ENCODE measurements around the gene IL1RL1. TPM values are rescaled to one million over a fixed set of nuclear protein-coding genes. Genes with fewer than 3 reads are reported as not detected.

Gene IL1RL1
- total and polyA plus RNA-seq, 2 donors (not counting 1 experiment from before 2014, with no cell fraction given), result 0.02 to 0.50 TPM

DNA sequence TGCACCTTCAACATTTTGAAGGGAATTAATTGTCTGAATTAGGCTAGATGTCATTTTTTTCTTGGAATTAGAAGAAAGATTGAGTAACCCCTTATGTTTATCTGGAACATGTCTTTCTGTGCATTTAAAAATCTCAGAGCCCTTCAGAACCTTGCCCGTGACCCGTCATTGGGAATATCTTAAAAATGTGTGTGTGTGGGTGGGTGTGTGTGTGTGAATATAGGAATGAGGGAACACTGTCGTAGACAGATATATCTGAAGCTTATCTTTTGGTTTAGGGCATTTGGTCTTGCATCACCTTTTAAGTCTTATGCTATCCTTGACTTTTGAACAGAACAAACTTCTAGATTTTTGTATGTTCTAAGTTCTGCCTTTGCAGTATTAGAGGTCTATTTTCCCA, 13.5 kb upstream of the IL1RL1 start:
- Histone ChIP-seq H3K9me3 (ENCODE audit: control insufficient read depth, insufficient read depth, low read depth, low read length) (no peaks in the 10 kb centered on the region), H4K20me1 (ENCODE audit: control insufficient read depth, extremely low read depth, insufficient read depth, low read length) (no peaks in the 10 kb centered on the region), H3K4me3 (replicated peaks in 1 of 4; ENCODE audit: control extremely low read depth in 1 of 4, insufficient read depth in 1 of 4, low read depth in 3 of 4, low read length in 4 of 4) (no peak overlapping the region), H3K27ac (ENCODE audit: insufficient read depth, low read length) (no peak overlapping the region), H3K27me3 (ENCODE audit: control insufficient read depth, insufficient read depth, low read length) (peaks cover 2% of the 10 kb centered on the region), H2AFZ (ENCODE audit: low read length) (no peak overlapping the region), H3K79me2 (ENCODE audit: control insufficient read depth, insufficient read depth, low read length) (no peaks in the 10 kb centered on the region), H3K9ac (ENCODE audit: insufficient read depth, low read length) (no peak overlapping the region), H3K4me1 (ENCODE audit: control insufficient read depth, extremely low read depth, insufficient read depth, low read length) (no peaks in the 10 kb centered on the region), H3K4me2 (ENCODE audit: extremely low read depth, insufficient read depth, low read length) (no peak overlapping the region), H3K36me3 (ENCODE audit: control insufficient read depth, insufficient read depth, low read length) (no peaks in the 10 kb centered on the region)
- DNase-seq (ENCODE audit: low read depth in 2 of 2), result peak in 1 of 2 donors; percentile 40
- no peak for TF ChIP-seq EZH2 (IDR thresholded peaks at IDR 0.05; ENCODE audit: low read length, missing control alignments)
- no peak for TF ChIP-seq CTCF (conservative IDR thresholded peaks at IDR 0.05 in 1 of 2, IDR thresholded peaks at IDR 0.05 in 1 of 2; ENCODE audit: low read depth in 1 of 2, low read length in 2 of 2)

DNA sequence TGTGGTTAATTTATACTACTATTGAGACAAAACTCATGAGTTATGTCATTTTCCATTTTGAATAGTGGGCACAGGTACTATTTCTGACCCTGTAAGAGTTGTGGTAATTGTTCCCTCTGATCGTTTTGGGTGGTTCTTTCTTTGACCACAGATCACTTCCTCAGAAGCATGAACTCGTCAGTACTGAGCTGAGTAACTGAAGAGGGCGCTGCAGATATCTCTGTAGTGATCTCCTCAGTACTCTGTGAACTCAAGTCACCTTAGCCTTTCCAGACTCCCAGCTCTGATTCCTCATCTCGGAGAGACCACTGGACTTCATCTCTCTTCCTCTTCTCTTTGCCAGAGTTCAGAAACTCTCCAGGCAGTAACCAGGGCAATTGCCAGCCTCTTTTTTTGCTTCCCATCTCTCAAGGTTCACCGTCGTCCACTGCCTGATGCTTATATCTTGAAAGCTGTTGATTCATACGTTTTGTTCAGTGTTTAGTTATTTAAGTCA, 9.4 kb upstream of the IL1RL1 start:
- Histone ChIP-seq H2AFZ (ENCODE audit: low read length) (no peak overlapping the region), H3K36me3 (ENCODE audit: control insufficient read depth, insufficient read depth, low read length) (no peaks in the 10 kb centered on the region), H3K4me2 (ENCODE audit: extremely low read depth, insufficient read depth, low read length) (no peak overlapping the region), H4K20me1 (ENCODE audit: control insufficient read depth, extremely low read depth, insufficient read depth, low read length) (no peaks in the 10 kb centered on the region), H3K27ac (ENCODE audit: insufficient read depth, low read length) (no peak overlapping the region), H3K9ac (ENCODE audit: insufficient read depth, low read length) (no peak overlapping the region), H3K4me1 (ENCODE audit: control insufficient read depth, extremely low read depth, insufficient read depth, low read length) (no peaks in the 10 kb centered on the region), H3K4me3 (replicated peaks in 1 of 4; ENCODE audit: control extremely low read depth in 1 of 4, insufficient read depth in 1 of 4, low read depth in 3 of 4, low read length in 4 of 4) (no peak overlapping the region), H3K79me2 (ENCODE audit: control insufficient read depth, insufficient read depth, low read length) (no peaks in the 10 kb centered on the region), H3K27me3 (ENCODE audit: control insufficient read depth, insufficient read depth, low read length) (peaks cover 2% of the 10 kb centered on the region), H3K9me3 (ENCODE audit: control insufficient read depth, insufficient read depth, low read depth, low read length) (no peaks in the 10 kb centered on the region)
- peak in 1 of 2 donors; percentile 45 for DNase-seq (ENCODE audit: low read depth in 2 of 2)
- peak; percentile 12 to 47 for TF ChIP-seq CTCF (conservative IDR thresholded peaks at IDR 0.05 in 1 of 2, IDR thresholded peaks at IDR 0.05 in 1 of 2; ENCODE audit: low read depth in 1 of 2, low read length in 2 of 2)
- TF ChIP-seq EZH2 (IDR thresholded peaks at IDR 0.05; ENCODE audit: low read length, missing control alignments), result no peak

DNA sequence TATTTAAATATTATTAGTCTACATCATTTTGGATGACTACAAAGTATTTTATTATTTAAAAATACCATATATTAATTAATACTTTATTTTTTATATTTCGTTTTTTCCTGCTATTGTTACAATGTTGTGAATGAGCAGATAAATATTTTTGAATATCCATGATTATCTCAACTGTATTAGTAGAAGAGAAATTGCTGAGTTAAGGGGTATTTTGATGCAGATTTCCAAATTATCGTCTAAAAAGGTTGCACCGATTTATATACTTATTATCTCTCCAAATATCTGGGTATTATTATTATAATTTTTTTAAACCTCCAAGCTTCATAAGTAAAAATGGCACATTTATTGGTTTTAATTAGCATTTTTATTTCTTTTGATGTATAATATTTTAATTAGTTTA, 8.9 kb upstream of the IL1RL1 start:
- Histone ChIP-seq H3K4me1 (ENCODE audit: control insufficient read depth, extremely low read depth, insufficient read depth, low read length) (no peaks in the 10 kb centered on the region), H3K27me3 (ENCODE audit: control insufficient read depth, insufficient read depth, low read length) (peaks cover 2% of the 10 kb centered on the region), H3K9me3 (ENCODE audit: control insufficient read depth, insufficient read depth, low read depth, low read length) (no peaks in the 10 kb centered on the region), H3K36me3 (ENCODE audit: control insufficient read depth, insufficient read depth, low read length) (no peaks in the 10 kb centered on the region), H3K27ac (ENCODE audit: insufficient read depth, low read length) (no peak overlapping the region), H2AFZ (ENCODE audit: low read length) (no peak overlapping the region), H3K9ac (ENCODE audit: insufficient read depth, low read length) (no peak overlapping the region), H3K79me2 (ENCODE audit: control insufficient read depth, insufficient read depth, low read length) (no peaks in the 10 kb centered on the region), H3K4me2 (ENCODE audit: extremely low read depth, insufficient read depth, low read length) (no peak overlapping the region), H3K4me3 (replicated peaks in 1 of 4; ENCODE audit: control extremely low read depth in 1 of 4, insufficient read depth in 1 of 4, low read depth in 3 of 4, low read length in 4 of 4) (no peak overlapping the region), H4K20me1 (ENCODE audit: control insufficient read depth, extremely low read depth, insufficient read depth, low read length) (no peaks in the 10 kb centered on the region)
- TF ChIP-seq CTCF (conservative IDR thresholded peaks at IDR 0.05 in 1 of 2, IDR thresholded peaks at IDR 0.05 in 1 of 2; ENCODE audit: low read depth in 1 of 2, low read length in 2 of 2), result no peak
- no peak for TF ChIP-seq EZH2 (IDR thresholded peaks at IDR 0.05; ENCODE audit: low read length, missing control alignments)
- no peak for DNase-seq (ENCODE audit: low read depth in 2 of 2)

Data from fibroblast of lung (primary cell).